ENCODE measurements around the gene CORO1A.
"Not testable (repeated sequence)": the region's sequence is repeated elsewhere in the genome, so short reads cannot be mapped to it uniquely, and the experiment has no call there.

The CORO1A gene

DNA sequence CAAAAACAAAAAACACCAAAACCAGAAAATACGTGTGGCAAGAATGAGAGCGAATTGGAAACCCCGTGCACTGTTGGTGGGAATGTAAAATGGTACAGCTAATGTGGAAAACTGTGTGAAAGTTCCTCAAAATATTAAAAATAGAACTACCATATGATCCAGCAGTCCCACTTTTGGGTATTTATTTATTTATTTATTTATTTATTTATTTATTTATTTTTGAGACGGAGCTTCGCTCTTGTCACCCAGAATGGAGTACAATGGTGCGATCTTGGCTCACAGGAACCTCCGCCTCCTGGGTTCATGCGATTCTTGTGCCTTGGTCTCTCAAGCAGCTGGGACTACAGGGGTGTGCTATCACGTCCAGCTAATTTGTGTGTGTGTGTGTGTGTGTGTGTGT lies 30.9 kb upstream of the CORO1A start:
- Mint-ChIP-seq H3K36me3 (ENCODE audit: low read depth) (peaks cover 9% of the 10 kb centered on the region), H3K4me3 (no peak overlapping the region), H3K27me3 (peaks cover 2% of the 10 kb centered on the region), H3K9me3 (peaks cover 8% of the 10 kb centered on the region), H3K27ac (no peak overlapping the region), H3K4me1 (no peaks in the 10 kb centered on the region)
- DNase-seq (no peak), ATAC-seq (no peak)

DNA sequence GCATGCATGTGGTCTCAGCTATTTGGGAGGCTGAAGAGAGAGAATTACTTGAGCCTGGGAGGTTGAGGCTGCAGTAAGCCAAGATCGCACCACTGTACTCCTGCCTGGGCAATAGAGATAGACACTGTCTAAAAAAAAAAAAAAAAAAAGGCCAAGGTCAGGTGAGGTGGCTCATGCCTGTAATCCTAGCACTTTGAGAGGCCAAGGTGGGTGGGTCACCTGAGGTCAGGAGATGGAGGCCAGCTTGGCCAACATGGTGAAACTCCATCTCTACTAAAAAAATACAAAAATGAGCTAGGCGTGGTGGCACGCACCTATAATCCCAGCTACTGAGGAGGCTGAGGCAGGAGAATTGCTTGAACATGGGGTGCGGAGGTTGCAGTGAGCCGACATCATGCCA lies 28.2 kb upstream of the CORO1A start:
- peaks cover 2% of the 10 kb centered on the region for H3K27me3 Mint-ChIP-seq
- no peak overlapping the region for H3K4me3 Mint-ChIP-seq
- H3K36me3 Mint-ChIP-seq (ENCODE audit: low read depth): no peaks in the 10 kb centered on the region
- no peak overlapping the region for H3K27ac Mint-ChIP-seq
- H3K4me1 Mint-ChIP-seq: no peaks in the 10 kb centered on the region
- H3K9me3 Mint-ChIP-seq: no peaks in the 10 kb centered on the region
- DNase-seq: no peak
- ATAC-seq: no peak

DNA sequence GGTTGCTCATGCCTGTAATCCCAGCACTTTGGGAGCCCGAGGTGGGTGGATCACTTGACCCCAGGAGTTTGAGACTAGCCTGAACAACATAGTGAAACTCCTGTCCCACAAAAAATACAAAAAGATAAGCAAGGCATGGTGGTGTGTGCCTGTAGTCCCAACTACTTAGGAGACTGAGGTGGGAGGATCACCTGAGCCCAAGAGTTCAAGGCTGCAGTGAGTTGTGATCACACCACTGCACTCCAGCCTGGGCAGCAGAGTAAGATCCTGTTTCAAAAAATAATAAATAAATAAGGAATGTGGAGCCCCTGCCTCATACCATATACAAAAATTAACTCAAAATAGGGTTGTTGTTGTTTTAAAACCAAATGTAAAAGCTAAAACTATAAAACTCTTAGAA lies 26.2 kb upstream of the CORO1A start:
- Mint-ChIP-seq H3K4me3 (no peak overlapping the region), H3K27me3 (peaks cover 2% of the 10 kb centered on the region), H3K4me1 (no peaks in the 10 kb centered on the region), H3K36me3 (ENCODE audit: low read depth) (no peaks in the 10 kb centered on the region), H3K9me3 (no peaks in the 10 kb centered on the region), H3K27ac (no peak overlapping the region)
- DNase-seq (no peak), ATAC-seq (no peak)

DNA sequence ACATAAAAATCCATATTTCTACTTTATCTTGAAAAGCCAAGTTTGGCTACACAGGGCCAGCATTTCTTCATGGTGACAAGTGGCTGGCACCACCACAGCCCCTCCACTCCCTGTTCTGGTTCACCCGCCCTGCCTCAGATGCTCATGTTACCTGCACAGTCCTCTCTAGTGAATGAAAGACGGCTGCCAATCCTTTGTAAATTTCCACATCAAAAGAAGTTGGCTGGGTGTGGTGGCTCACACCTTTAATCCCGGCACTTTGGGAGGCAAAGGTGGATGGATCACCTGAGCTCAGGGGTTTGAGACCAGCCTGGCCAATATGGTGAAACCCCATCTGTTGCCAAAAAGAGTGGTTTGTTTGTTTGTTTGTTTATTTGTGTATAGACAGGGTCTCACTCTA lies 19.9 kb upstream of the CORO1A start:
- Mint-ChIP-seq H3K9me3 (no peaks in the 10 kb centered on the region), H3K4me3 (no peak overlapping the region), H3K4me1 (peaks cover 28% of the 10 kb centered on the region), H3K36me3 (ENCODE audit: low read depth) (no peaks in the 10 kb centered on the region), H3K27me3 (no peaks in the 10 kb centered on the region), H3K27ac (no peak overlapping the region)
- ATAC-seq (no peak), DNase-seq (no peak)

DNA sequence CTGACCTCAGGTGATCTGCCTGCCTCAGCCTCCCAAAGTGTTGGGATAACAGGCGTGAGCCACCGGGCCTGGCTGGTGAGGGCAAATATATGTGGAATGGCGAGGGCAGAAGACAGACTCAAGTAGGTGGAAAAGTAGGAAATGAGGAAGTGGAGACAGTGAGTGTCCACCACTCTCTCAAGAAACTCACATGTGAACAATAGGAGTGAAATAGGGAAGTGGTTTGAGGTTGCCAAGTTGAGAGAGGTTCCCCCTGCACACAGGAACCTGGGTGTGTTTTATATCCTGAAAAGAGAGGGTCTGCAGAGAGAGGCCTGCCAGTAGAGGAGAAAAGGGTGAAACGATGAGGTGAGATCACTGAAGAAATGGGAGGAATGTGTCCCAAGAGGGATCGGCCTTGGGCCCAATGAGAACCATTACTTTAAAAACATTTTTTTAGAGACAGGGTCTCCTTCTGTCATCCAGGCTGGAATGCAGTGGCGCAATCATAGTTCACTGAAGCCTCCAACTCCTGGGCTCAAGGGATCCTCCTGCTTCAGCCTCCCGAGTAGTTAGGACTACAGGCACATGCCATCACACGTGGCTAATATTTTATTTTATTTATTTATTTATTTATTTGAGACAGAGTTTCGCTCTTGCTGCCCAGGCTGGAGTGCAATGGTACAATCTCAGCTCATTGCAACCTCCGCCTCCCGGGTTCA lies 17.1 kb upstream of the CORO1A start:
- Mint-ChIP-seq H3K9me3 (no peaks in the 10 kb centered on the region), H3K4me3 (no peak overlapping the region)
- no peak for DNase-seq

DNA sequence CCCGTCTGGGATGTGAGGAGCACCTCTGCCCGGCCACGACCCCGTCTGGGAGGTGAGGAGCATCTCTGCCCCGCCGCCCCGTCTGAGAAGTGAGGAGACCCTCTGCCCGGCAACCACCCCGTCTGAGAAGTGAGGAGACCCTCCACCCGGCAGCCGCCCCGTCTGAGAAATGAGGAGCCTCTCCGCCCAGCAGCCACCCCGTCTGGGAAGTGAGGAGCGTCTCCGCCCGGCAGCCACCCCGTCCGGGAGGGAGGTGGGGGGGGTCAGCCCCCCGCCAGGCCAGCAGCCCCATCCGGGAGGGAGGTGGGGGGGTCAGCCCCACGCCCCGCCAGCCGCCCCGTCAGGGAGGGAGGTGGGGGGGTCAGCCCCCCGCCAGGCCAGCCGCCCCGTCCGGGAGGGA lies 14.7 kb upstream of the CORO1A start:
- not testable (repeated sequence) for DNase-seq; ATAC-seq; H3K36me3 Mint-ChIP-seq (ENCODE audit: low read depth); H3K27ac Mint-ChIP-seq; H3K27me3 Mint-ChIP-seq; H3K9me3 Mint-ChIP-seq; H3K4me3 Mint-ChIP-seq
- H3K4me1 Mint-ChIP-seq: peaks cover 23% of the 10 kb centered on the region

More for the DNA sequence above, 17.1 kb upstream of the CORO1A start:
- H3K36me3 Mint-ChIP-seq (ENCODE audit: low read depth): no peaks in the 10 kb centered on the region
- H3K4me1 Mint-ChIP-seq: peaks cover 28% of the 10 kb centered on the region
- no peaks in the 10 kb centered on the region for H3K27me3 Mint-ChIP-seq
- peak overlapping the region; percentile 46 for H3K27ac Mint-ChIP-seq
- ATAC-seq: peak; percentile 61

DNA sequence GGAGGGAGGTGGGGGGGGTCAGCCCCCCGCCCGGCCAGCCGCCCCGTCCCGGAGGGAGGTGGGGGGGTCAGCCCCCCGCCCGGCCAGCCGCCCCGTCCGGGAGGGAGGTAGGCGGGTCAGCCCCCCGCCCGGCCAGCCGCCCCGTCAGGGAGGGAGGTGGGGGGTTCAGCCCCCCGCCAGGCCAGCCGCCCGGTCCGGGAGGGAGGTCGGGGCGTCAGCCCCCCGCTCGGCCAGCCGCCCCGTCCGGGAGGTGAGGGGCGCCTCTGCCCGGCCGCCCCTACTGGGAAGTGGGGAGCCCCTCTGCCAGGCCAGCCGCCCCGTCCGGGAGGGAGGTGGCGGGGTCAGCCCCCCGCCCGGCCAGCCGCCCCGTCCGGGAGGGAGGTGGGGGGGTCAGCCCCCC lies 14.0 kb upstream of the CORO1A start:
- not testable (repeated sequence) for H3K27ac Mint-ChIP-seq; ATAC-seq; H3K36me3 Mint-ChIP-seq (ENCODE audit: low read depth); H3K4me3 Mint-ChIP-seq; DNase-seq; H3K9me3 Mint-ChIP-seq; H3K27me3 Mint-ChIP-seq
- H3K4me1 Mint-ChIP-seq: peaks cover 23% of the 10 kb centered on the region

DNA sequence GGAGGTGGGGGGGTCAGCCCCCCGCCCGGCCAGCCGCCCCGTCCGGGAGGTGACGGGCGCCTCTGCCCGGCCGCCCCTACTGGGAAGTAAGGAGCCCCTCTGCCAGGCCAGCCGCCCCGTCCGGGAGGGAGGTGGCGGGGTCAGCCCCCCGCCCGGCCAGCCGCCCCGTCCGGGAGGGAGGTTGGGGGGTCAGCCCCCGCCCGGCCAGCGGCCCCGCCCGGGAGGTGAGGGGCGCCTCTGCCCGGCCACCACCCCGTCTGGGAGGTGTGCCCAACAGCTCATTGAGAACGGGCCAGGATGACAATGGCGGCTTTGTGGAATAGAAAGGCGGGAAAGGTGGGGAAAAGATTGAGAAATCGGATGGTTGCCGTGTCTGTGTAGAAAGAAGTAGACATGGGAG lies 13.3 kb upstream of the CORO1A start:
- not testable (repeated sequence) for H3K27ac Mint-ChIP-seq; DNase-seq; H3K27me3 Mint-ChIP-seq; ATAC-seq; H3K9me3 Mint-ChIP-seq; H3K36me3 Mint-ChIP-seq (ENCODE audit: low read depth); H3K4me3 Mint-ChIP-seq
- peaks cover 19% of the 10 kb centered on the region for H3K4me1 Mint-ChIP-seq

DNA sequence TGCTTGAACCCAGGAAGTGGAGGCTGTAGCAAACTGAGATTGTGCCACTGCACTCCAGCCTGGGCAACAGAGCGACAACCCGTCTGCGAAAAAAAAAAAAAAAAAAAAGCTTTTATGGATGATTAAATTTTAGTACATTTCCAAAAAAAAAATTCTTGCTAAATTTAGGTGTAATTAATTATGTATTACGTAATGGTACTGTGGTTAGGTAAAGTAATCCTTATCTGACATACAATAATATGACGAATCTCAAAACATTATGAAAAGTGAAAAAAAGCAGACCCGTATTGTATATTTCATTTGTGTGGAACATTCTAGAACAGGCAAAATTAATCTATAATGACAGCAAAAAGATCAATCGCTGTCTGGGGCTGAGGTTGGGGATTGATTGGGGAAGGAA lies 10.3 kb upstream of the CORO1A start:
- Mint-ChIP-seq H3K27me3 (no peaks in the 10 kb centered on the region), H3K36me3 (ENCODE audit: low read depth) (no peaks in the 10 kb centered on the region), H3K4me3 (no peak overlapping the region), H3K9me3 (no peaks in the 10 kb centered on the region), H3K27ac (no peak overlapping the region), H3K4me1 (peaks cover 3% of the 10 kb centered on the region)
- DNase-seq (no peak), ATAC-seq (no peak)

DNA sequence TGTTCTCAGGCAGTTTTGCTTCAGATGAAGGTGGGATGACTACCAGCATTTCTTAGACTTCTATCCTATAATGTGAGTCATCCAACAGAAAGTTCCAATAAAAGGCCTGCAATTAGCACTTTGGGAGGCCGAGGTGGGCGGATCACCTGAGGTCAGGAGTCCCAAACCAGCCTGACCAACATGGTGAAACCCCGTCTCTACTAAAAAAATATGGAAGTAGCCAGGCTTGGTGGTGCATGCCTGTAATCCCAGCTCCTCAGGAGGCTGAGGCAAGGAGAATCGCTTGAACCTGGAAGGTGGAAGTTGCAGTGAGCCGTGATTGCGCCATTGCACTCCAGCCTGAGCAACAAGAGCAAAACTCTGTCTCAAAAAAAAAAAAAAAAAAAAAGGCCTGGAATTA lies 6.5 kb upstream of the CORO1A start:
- H3K27ac Mint-ChIP-seq; DNase-seq; H3K27me3 Mint-ChIP-seq; H3K9me3 Mint-ChIP-seq; ATAC-seq; H3K36me3 Mint-ChIP-seq (ENCODE audit: low read depth); H3K4me3 Mint-ChIP-seq; H3K4me1 Mint-ChIP-seq: not testable (repeated sequence)

DNA sequence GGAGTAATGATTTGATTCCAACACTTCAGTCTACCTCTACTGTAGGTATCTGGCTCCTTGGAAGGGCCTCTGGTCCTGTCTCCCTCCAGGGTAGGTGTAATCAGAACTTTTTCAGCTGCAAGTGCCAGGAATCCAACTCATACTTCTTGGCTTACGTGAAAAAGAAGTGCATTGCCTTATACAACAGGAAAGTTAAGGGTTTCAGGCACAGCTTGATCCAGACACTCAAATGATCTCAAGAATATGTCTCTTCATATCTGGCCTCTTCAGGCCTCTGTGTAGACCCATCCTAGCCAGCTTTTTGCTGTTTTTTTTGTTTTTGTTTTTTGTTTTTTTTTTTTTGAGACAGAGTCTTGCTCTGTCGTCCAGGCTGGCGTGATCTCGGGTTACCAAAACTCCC lies 4.2 kb upstream of the CORO1A start:
- Mint-ChIP-seq H3K27me3 (no peaks in the 10 kb centered on the region), H3K4me3 (no peak overlapping the region), H3K4me1 (peaks cover 17% of the 10 kb centered on the region), H3K9me3 (no peaks in the 10 kb centered on the region), H3K27ac (no peak overlapping the region), H3K36me3 (ENCODE audit: low read depth) (peaks cover 3% of the 10 kb centered on the region)
- DNase-seq (no peak), ATAC-seq (no peak)

DNA sequence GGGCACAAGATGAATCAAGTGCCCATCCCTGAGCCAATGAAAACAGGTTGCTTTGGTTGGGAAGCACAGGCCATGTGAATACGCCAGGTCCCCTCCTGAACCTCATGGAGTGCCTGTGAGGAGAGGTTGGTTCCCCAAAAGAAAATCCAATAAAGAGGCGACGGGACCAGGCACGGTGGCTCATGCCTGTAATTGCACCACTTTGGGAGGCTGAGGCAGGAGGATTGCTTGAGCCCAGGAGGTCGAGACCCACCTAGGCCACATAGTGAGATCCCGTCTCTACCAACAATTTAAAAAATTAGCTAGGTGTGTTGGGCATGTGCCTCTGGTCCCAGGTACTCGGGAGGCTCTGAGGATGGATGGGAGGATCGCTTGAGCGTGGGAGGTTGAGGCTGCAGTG lies 3.5 kb upstream of the CORO1A start:
- Mint-ChIP-seq H3K4me3 (no peak overlapping the region), H3K27me3 (no peaks in the 10 kb centered on the region), H3K9me3 (no peaks in the 10 kb centered on the region), H3K4me1 (peaks cover 19% of the 10 kb centered on the region), H3K27ac (no peak overlapping the region), H3K36me3 (ENCODE audit: low read depth) (peaks cover 11% of the 10 kb centered on the region)
- no peak for ATAC-seq
- DNase-seq: no peak

DNA sequence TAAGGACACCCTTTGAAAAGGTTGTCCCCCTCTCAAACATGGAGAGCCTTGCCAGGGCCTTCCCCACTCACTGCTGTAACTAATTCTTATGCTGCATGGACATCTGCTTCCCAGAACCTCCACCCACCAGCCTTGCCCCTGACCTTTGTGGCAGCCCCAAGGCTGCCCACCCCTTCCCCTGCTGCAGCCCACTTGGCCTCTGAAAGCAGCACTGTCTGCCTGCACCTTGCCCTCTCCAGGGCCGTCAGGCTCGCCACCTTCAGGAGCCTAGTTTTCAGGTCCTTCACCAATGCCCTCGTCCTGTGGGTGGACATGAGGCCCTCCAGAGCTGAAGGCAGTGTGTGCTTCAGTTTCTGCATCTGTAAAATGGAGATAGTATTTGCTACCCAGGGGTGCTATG lies 2.7 kb upstream of the CORO1A start:
- H3K36me3 Mint-ChIP-seq (ENCODE audit: low read depth): peaks cover 14% of the 10 kb centered on the region
- H3K27me3 Mint-ChIP-seq: no peaks in the 10 kb centered on the region
- no peak for DNase-seq
- ATAC-seq: no peak
- H3K4me3 Mint-ChIP-seq: no peak overlapping the region
- H3K27ac Mint-ChIP-seq: no peak overlapping the region
- H3K9me3 Mint-ChIP-seq: no peaks in the 10 kb centered on the region
- H3K4me1 Mint-ChIP-seq: peaks cover 21% of the 10 kb centered on the region

DNA sequence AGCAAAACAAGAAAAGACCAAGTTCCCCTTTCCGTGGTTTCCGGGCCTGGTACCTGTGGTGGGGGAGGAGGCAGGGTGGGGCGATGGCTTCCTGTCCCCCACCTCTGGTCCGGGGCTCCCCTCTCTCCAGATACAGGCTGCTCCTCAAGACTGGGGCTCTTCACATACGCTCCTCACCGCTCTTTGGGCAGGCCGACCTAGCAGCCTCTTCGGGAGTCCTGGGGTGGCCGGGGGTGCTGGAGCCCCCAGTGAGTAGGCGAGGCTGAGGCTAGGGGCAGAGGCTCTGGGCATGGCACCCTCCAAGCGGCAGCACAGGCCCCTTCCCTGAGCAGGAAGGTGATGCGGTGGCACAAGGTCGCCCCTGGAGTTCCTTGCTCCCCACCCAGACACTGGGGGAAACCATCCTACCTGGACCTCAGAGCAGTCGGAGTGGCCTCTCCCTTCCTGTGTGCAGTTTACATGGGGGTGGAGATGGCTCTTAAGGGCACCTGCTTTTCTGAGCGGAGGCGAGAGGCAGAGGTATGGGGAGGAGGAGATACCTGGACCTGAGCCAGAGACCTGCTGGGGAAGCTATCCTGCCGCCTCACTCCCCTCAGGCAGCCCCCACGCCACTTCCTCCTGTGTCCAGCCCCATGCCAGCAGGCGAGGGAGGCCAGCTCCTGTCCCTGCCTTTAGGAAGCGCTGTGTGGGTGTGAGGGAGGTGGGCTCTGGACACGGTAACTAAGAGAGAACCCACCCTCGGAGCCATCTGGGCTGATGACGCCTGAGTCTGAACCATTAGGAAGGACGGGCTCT lies 891 bp downstream of the CORO1A start:
- H3K4me3 Mint-ChIP-seq: peak overlapping the region; percentile 96
- H3K27ac Mint-ChIP-seq: peak overlapping the region; percentile 97
- DNase-seq: peak; percentile 76

DNA sequence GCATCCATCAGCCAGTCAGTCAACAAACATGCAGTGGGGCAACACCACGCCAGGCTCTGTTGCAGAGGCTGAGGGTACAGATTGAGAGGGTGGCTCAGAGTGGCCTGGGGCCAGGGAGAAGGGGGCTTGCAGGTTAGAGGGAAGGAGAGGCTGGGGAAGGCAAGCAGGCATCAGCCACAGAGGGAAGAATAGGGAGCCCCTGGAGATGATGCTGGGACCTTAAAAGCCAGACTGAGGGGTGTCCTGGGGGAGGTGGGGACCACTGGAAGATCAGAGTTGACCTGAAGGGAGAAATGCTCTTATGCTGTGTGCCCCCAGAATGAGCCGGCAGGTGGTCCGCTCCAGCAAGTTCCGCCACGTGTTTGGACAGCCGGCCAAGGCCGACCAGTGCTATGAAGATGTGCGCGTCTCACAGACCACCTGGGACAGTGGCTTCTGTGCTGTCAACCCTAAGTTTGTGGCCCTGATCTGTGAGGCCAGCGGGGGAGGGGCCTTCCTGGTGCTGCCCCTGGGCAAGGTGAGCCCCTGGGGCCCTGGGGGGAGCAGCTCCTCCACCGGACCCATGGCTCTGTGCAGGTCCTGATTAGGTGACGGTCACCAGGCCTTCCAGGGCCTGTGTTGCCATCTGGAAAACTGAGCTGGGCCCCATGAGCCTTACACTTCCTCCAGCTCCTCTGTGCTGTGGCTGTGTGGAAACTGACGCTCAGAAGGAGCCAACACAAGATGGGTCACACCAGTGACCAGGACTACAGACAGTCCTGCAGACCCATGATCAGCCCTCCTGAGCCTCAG lies 1.7 kb downstream of the CORO1A start:
- H3K4me3 Mint-ChIP-seq: peak overlapping the region; percentile 96
- no peaks in the 10 kb centered on the region for H3K27me3 Mint-ChIP-seq
- ATAC-seq: peak; percentile 4
- peak overlapping the region; percentile 97 for H3K27ac Mint-ChIP-seq
- H3K4me1 Mint-ChIP-seq: peaks cover 43% of the 10 kb centered on the region
- peak; percentile 45 for DNase-seq
- H3K9me3 Mint-ChIP-seq: no peaks in the 10 kb centered on the region
- H3K36me3 Mint-ChIP-seq (ENCODE audit: low read depth): peaks cover 38% of the 10 kb centered on the region

More for the DNA sequence above, 891 bp downstream of the CORO1A start:
- no peaks in the 10 kb centered on the region for H3K27me3 Mint-ChIP-seq
- no peaks in the 10 kb centered on the region for H3K9me3 Mint-ChIP-seq
- ATAC-seq: peak; percentile 6
- H3K36me3 Mint-ChIP-seq (ENCODE audit: low read depth): peaks cover 38% of the 10 kb centered on the region
- H3K4me1 Mint-ChIP-seq: peaks cover 43% of the 10 kb centered on the region

All from activated naive CD8-positive, alpha-beta T cell treated with anti-CD3 and anti-CD28 coated beads, Interleukin-2, amount 50 U/mL, for 24 hours (primary cell).